A549 (cell line): ENCODE measurements around the gene NXPH1.

ENCODE experiments used
- CHD2 ChIP-seq: fragments of 150-350 bp; IDR thresholded peaks from 2 replicates; pipeline ENCODE4 v1.6.1; 2014; ENCODE audit warnings: low read length; ENCODE audit not compliant: partially characterized antibody
- EHMT2 ChIP-seq: fragments of 200-600 bp; sonication (generic); IDR thresholded peaks from 2 replicates; pipeline ENCODE4 v1.6.1; 2016; ENCODE audit warnings: antibody characterized with exemption, low read depth, mild to moderate bottlenecking, moderate library complexity
- EP300 ChIP-seq, 2 experiments: fragments of >200 bp; sonication (Bioruptor Twin); formaldehyde crosslinking; IDR thresholded peaks; 2 replicates in 1 of 2; 3 replicates in 1 of 2; pipeline ENCODE4 v1.6.1; 2016 to 2017
- NR3C1 ChIP-seq: fragments of >200 bp; sonication (Bioruptor Twin); formaldehyde crosslinking; IDR thresholded peaks from 3 replicates; pipeline ENCODE4 v1.6.1; 2017
- PBX3 ChIP-seq: IDR thresholded peaks from 2 replicates; pipeline ENCODE4 v1.6.1; 2012
- POLR2A ChIP-seq: IDR thresholded peaks from 2 replicates; pipeline ENCODE4 v1.6.1; 2012; ENCODE audit warnings: mild to moderate bottlenecking, low read length
- REST ChIP-seq: fragments of 200-600 bp; sonication (generic); IDR thresholded peaks from 2 replicates; pipeline ENCODE4 v1.6.1; 2016; ENCODE audit warnings: antibody characterized with exemption, mild to moderate bottlenecking, moderate library complexity
- RNF2 ChIP-seq: fragments of 200-600 bp; sonication (generic); IDR thresholded peaks from 2 replicates; pipeline ENCODE4 v1.6.1; 2016; ENCODE audit warnings: low read depth, mild to moderate bottlenecking, antibody characterized with exemption, moderate library complexity, borderline replicate concordance
- USF2 ChIP-seq: fragments of 450-650 bp; IDR thresholded peaks from 2 replicates; pipeline ENCODE4 v1.6.1; 2014; ENCODE audit warnings: antibody characterized with exemption
- TF ChIP-seq, protein P1 (sequence below): fragments of >200 bp; sonication (Bioruptor Twin); formaldehyde crosslinking; IDR thresholded peaks from 3 replicates; pipeline ENCODE4 v1.5.1; 2016

DNA sequence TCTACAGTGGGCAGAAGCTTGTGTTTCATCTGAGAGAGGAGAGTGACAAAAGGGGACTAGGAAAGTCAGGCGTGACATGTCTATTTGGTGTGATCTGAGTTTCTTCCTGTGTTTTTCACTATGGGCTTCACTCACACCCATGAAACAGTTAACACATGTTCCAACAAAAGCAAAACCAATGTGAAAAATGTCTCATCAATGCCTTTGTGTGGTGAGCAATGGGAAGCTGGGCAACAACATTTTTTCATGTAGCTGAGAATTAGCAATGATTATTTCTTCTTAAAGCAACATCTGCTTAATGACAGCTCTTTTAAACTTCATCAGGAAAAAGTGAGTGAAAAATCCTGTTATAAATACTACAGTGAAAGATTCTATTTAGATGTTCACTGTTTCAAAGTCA, 76.2 kb downstream of the NXPH1 start:
- TF ChIP-seq POLR2A (no peak), NR3C1 (no peak), EP300 (IDR thresholded peaks at IDR 0.05) (no peak), REST (no peak), EHMT2 (no peak), RNF2 (no peak), CHD2 (no peak), USF2 (no peak), PBX3 (no peak)
- TF ChIP-seq, protein P1, sequence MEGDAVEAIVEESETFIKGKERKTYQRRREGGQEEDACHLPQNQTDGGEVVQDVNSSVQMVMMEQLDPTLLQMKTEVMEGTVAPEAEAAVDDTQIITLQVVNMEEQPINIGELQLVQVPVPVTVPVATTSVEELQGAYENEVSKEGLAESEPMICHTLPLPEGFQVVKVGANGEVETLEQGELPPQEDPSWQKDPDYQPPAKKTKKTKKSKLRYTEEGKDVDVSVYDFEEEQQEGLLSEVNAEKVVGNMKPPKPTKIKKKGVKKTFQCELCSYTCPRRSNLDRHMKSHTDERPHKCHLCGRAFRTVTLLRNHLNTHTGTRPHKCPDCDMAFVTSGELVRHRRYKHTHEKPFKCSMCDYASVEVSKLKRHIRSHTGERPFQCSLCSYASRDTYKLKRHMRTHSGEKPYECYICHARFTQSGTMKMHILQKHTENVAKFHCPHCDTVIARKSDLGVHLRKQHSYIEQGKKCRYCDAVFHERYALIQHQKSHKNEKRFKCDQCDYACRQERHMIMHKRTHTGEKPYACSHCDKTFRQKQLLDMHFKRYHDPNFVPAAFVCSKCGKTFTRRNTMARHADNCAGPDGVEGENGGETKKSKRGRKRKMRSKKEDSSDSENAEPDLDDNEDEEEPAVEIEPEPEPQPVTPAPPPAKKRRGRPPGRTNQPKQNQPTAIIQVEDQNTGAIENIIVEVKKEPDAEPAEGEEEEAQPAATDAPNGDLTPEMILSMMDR: no peak
